Measurements from ENCODE around the gene PLCB1. TPM values are rescaled to one million over a fixed set of nuclear protein-coding genes. Genes with fewer than 3 reads are reported as not detected.

Gene PLCB1
- total and polyA plus RNA-seq, 2 of the 4 experiments (the other 2 are of a cell fraction) = 5.6 to 16.1 TPM

GRCh38 chr20:8790442-8791074, 658.5 kb downstream of the PLCB1 start:
- H3K9ac ChIP-seq (ENCODE audit: low read depth, low read length) = no peak overlapping the region
- in situ Hi-C loops (cut with MboI; ENCODE audit: low sequenced_read_pairs) = loop anchor here (5.0 kb wide), 1 partner anchor 602 kb away; no protein-coding TSS in a partner anchor

More at GRCh38 chr20:8790442-8791074, 658.5 kb downstream of the PLCB1 start:
- H3K9me3 ChIP-seq (ENCODE audit: control insufficient read depth, insufficient read depth, low read length) = no peaks in the 10 kb centered on the region
- POLR2A ChIA-PET (ENCODE audit: unreplicated experiment) = no interaction called here
- H2AK9ac ChIP-seq (replicated peaks; ENCODE audit: low read depth, low read length, poor library complexity) = no peak overlapping the region
- dilution Hi-C loops (cut with HindIII; ENCODE audit: low sequenced_read_pairs, unreplicated experiment) (no loop called here), intact Hi-C loops (cut with micrococcal nuclease) (loop anchor here (1.0 to 10.0 kb wide), 5 partner anchors 62 to 603 kb away; no protein-coding TSS in a partner anchor)
- H3K9me1 ChIP-seq (ENCODE audit: insufficient read depth, low read length) = no peaks in the 10 kb centered on the region
- no peak overlapping the region for H3K56ac ChIP-seq (ENCODE audit: extremely low read depth, insufficient read depth, low read length)
- TF ChIP-seq CEBPB (IDR thresholded peaks at IDR 0.05; ENCODE audit: low read depth, low read length) (peak; percentile 33; the same call in 1 of the 2 replicates), RFX5 (IDR thresholded peaks at IDR 0.05; ENCODE audit: low read depth, low read length) (0 out of 2 replicates have a peak, but pooled peaks have one; percentile 39), CTCF (conservative IDR thresholded peaks at IDR 0.05; ENCODE audit: low read depth, low read length) (peak; percentile 95), RAD21 (IDR thresholded peaks at IDR 0.05; ENCODE audit: low read length) (peak; percentile 90), SMC3 (IDR thresholded peaks at IDR 0.05; ENCODE audit: low read depth, low read length) (peak; percentile 92), ELK1 (IDR thresholded peaks at IDR 0.05; ENCODE audit: borderline replicate concordance, low read depth, low read length) (no peak), BHLHE40 (IDR thresholded peaks at IDR 0.05; ENCODE audit: low read depth, low read length) (no peak)
- BruUV-seq (replicated peaks) = no TSS peak
- no peak overlapping the region for H4K91ac ChIP-seq (ENCODE audit: insufficient read depth, low read depth, low read length)
- no peak overlapping the region for H3K27ac ChIP-seq (ENCODE audit: insufficient read depth, low read length)
- no peak overlapping the region for H3K4ac ChIP-seq (ENCODE audit: low read depth, low read length)
- no peak overlapping the region for H2AFZ ChIP-seq (replicated peaks; ENCODE audit: low read length, poor library complexity)
- H4K20me1 ChIP-seq (ENCODE audit: insufficient read depth, low read length) = no peaks in the 10 kb centered on the region
- H3K23ac ChIP-seq (ENCODE audit: low read depth, low read length) = no peak overlapping the region
- CTCF ChIA-PET = interaction anchor here (0.6 to 1.3 kb wide), 10 partner anchors 12 to 629 kb away, joined by 3 to 5 read pairs (median 3); no protein-coding TSS in a partner anchor
- no peak overlapping the region for H3K4me2 ChIP-seq (ENCODE audit: low read depth, low read length)
- H3K18ac ChIP-seq (ENCODE audit: low read depth, low read length) = no peak overlapping the region
- H3K4me3 ChIP-seq (ENCODE audit: insufficient read depth, low read depth, low read length) = no peak overlapping the region
- no peaks in the 10 kb centered on the region for H3K27me3 ChIP-seq (ENCODE audit: control insufficient read depth, insufficient read depth, low read length)
- H3K4me1 ChIP-seq (ENCODE audit: control insufficient read depth, insufficient read depth, low read length) = no peaks in the 10 kb centered on the region
- WGBS, 2 experiments (ENCODE audit: extremely low coverage in 2 of 2, insufficient read length in 1 of 2) = no CpG with 5 or more reads among the region's 5 CpGs
- no peak overlapping the region for H2BK15ac ChIP-seq (ENCODE audit: low read depth, low read length)
- no peak overlapping the region for H2BK5ac ChIP-seq (ENCODE audit: low read depth, low read length, poor library complexity, severe bottlenecking)
- peak overlapping the region in 1 of 2 experiments; percentile 50; a peak in 1 of 4 replicates for H4K8ac ChIP-seq (ENCODE audit: low read depth in 2 of 2, low read length in 2 of 2)
- no peak overlapping the region for H4K5ac ChIP-seq (ENCODE audit: low read depth, low read length)
- H2BK120ac ChIP-seq (ENCODE audit: low read depth, low read length) = peak overlapping the region; percentile 28; the same call in 1 of the 2 replicates
- H3K36me3 ChIP-seq (ENCODE audit: control insufficient read depth, insufficient read depth, low read length) = no peaks in the 10 kb centered on the region
- no peak overlapping the region for H3K14ac ChIP-seq (replicated peaks; ENCODE audit: low read depth, low read length)
- H2AK5ac ChIP-seq (ENCODE audit: low read depth, low read length) = no peak overlapping the region
- no peak overlapping the region for H2BK20ac ChIP-seq (ENCODE audit: low read depth, low read length)
- ATAC-seq (ENCODE audit: low read depth) (peak; percentile 90), DNase-seq (peak; percentile 60)
- no peaks in the 10 kb centered on the region for H3K79me1 ChIP-seq (ENCODE audit: low read depth in 1 of 2, low read length in 2 of 2)
